ENCODE results near the gene SPEF1.

Gene SPEF1

DNA sequence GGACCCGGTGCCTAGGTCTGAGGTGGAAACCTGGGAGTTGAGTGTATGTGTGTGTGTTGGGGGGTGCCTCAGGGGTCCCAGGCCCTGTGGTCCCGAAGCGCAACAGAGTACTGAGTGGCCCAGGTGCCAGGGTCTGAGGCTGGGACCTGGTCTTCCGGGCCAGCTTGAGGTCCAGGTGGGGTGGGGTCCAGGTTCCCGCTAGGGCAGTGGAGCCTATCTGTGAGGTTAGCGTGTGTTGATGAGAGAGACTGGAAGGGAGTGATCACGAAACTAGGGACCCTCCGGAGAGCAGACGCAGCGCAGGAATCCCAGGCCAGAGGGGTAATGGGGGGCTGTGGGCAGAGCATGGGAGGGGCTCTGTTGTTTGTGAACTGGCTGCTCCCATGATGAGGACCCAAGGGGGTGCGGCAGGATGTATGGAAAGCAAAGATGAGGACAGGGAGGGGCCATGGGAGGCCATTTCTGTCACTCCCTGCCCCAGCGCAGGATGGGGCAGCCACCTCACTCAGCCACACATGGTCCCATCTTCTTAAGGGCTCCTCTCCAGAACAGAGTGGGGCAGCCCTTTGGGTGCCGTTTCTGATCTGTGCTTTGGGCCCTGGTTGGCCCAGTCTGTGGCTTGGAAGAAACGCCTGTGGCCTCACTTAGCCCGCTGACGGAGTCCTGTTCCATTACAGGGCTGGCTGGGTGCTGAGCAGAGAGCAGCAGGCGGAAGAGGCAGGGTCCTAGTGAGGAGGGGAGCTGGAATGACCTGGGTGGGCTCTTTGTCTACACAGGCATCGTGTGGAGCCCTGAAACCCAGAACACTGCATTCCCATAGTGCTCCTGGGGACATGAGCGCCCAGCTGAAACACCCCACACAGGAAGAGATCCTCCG is 47.9 kb downstream of the SPEF1 start:
- Histone ChIP-seq H3K27ac (peak overlapping the region in 1 of 2 donors; percentile 69), H3K4me3 (peak overlapping the region; percentile 68)
- TF ChIP-seq, protein P1, sequence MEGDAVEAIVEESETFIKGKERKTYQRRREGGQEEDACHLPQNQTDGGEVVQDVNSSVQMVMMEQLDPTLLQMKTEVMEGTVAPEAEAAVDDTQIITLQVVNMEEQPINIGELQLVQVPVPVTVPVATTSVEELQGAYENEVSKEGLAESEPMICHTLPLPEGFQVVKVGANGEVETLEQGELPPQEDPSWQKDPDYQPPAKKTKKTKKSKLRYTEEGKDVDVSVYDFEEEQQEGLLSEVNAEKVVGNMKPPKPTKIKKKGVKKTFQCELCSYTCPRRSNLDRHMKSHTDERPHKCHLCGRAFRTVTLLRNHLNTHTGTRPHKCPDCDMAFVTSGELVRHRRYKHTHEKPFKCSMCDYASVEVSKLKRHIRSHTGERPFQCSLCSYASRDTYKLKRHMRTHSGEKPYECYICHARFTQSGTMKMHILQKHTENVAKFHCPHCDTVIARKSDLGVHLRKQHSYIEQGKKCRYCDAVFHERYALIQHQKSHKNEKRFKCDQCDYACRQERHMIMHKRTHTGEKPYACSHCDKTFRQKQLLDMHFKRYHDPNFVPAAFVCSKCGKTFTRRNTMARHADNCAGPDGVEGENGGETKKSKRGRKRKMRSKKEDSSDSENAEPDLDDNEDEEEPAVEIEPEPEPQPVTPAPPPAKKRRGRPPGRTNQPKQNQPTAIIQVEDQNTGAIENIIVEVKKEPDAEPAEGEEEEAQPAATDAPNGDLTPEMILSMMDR (IDR thresholded peaks at IDR 0.05): no peak
- DNase-seq (ENCODE audit: low spot score): no peak

GRCh38 chr20:3732327-3733118 is 48.7 kb downstream of the SPEF1 start, which contains the start of gene HSPA12B:
Gene HSPA12B (plus strand): TSS chr20:3732685. CDS start chr20:3738675, 5,990 bp downstream.
- no peak for DNase-seq (ENCODE audit: low spot score)
- Histone ChIP-seq H3K27ac (peak within 1 kb of the TSS in 1 of 2 donors; percentile 69), H3K4me3 (peak within 1 kb of the TSS; percentile 68)
- TF ChIP-seq, protein P1 (IDR thresholded peaks at IDR 0.05): no peak

DNA sequence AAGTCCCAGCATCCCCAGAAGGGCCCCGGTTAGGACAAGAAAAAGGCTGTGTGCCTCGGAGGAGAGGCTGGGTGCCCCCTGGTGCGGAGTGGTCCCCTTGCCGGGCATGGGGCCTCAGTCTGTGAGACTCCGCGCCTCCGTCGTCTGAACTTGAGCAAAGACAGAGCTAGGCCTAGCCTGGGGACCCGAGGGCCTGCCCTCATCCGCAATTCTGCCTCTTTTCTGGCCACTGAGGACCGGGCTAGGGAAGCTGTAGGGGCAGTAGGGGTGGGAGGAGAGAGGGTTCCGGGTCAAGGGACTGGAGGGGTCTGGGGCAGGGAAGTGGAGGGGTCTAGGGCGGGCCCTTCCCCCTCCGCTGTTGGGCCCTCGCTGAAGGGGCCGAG is 49.3 kb downstream of the SPEF1 start:
- DNase-seq (ENCODE audit: low spot score): no peak
- Histone ChIP-seq H3K4me3 (peak overlapping the region; percentile 68), H3K27ac (peak overlapping the region in 1 of 2 donors; percentile 69)
- TF ChIP-seq, protein P1 (IDR thresholded peaks at IDR 0.05): no peak

DNA sequence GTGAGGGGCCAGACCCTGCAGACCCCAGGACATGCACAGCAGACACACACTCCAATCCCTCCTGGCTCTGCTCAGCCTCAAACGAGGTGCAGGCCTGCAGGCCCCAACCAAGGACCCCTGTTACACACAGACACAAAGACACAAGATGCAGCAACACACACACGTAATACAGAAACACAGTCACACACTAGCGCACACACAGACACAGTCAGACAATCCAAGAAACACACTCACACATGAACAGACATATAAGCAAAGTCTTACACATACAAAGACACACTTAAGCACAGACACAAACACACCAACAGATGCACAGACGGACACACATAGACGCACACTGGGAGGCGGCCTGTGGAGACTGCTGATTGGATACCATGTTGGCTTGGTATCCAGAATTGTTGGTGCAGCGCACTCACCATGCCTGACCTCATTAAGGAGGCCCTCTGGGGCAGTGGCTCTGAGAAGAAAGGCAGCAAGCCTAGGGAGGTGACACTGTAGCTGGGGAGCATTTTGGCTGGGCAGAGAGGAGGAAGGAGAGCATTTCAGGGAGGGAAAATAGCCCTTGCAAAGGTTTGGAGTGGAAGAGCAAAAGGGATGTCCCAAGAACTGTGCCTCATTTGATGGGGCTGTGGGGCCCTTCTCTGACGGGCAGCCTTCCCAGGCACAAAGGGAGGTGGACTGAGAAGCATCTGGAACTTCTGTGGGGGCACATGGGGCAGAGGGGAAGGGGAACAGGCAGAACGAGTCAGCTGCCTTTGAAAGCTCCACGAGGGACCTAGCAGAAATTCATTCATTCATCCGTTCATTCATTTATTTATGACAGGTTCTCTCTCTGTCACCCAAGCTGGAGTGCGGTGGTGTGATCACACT is 50.2 kb downstream of the SPEF1 start:
- Histone ChIP-seq H3K27ac (peak overlapping the region in 1 of 2 donors; percentile 22), H3K4me3 (no peak overlapping the region)
- TF ChIP-seq, protein P1 (IDR thresholded peaks at IDR 0.05): no peak
- DNase-seq (ENCODE audit: low spot score): no peak

DNA sequence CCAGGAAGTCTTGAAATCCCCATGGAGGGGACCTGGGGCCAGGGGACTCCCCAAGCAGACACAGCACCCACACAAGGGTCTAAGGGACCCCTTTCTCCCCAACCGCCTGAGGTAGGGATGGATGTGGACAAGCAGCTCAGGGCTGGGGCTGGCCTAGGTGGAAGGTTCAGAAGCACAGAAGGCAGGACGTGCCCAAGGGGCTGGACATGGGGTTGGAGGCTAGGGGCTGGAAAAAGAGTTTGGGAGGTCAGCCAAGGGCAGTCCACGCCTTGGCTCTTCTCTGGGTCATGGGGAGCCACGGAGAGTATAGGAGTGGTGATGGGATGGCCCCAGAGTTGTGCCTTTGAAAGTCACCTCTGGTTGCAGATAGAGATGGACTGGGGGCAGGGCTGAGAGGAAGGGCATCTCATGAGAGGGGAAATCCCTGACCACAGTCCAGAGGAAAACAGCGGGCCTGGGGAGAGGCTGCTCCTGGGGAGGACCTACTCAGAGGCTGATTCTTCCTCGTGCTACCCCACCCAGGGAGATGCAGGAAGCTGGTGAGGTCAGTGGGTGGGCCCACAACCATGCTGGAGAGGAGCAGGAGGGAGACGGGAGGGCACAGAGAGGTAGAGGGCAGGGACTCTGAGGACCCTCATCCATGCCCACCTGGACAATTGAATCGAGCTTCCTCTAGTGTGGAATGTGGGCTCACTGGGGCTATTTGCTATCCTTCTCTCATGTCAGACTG is 51.3 kb downstream of the SPEF1 start:
- TF ChIP-seq, protein P1 (IDR thresholded peaks at IDR 0.05): no peak
- Histone ChIP-seq H3K27ac (peak overlapping the region in 1 of 2 donors; percentile 28), H3K4me3 (no peak overlapping the region)
- DNase-seq (ENCODE audit: low spot score): no peak

- TF ChIP-seq, protein P1 (IDR thresholded peaks at IDR 0.05): no peak
- DNase-seq (ENCODE audit: low spot score): no peak
- H3K4me3 ChIP-seq: no peak overlapping the region
- no peak overlapping the region for H3K27ac ChIP-seq
Measured at GRCh38 chr20:3729378-3729777, 51.9 kb downstream of the SPEF1 start.

Measured in coronary artery (tissue), 2 donors.